DMS153 treated with DMSO at 0.1 percent for 48 hours (cell line): Measurements from ENCODE around the gene PLAC1.

ENCODE experiments used
- DNase-seq: peaks from one replicate; lab custom pipeline; 2025; ENCODE audit not compliant: unreplicated experiment; lab: John Stamatoyannopoulos, UW

The PLAC1 gene

DNA sequence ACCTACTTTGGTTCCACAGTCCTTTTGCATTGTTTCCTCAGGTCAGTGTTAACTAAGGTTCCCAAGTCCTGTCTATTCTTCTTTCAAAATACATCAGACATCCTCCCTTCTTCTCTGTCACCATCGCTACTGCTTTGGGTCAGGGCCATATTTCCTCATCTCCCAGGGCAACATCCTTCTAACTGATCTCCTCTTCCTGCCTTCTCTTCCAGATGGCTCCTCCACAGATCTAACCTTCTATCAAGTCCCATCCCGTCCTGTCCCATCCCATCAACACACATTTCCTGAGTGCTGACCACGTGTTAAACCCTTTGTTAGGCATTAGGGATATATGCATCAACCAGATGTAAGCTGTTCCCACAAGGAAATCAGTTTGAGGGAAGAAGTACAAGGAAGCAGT lies 25.9 kb downstream of the PLAC1 start:
- DNase-seq = no peak

DNA sequence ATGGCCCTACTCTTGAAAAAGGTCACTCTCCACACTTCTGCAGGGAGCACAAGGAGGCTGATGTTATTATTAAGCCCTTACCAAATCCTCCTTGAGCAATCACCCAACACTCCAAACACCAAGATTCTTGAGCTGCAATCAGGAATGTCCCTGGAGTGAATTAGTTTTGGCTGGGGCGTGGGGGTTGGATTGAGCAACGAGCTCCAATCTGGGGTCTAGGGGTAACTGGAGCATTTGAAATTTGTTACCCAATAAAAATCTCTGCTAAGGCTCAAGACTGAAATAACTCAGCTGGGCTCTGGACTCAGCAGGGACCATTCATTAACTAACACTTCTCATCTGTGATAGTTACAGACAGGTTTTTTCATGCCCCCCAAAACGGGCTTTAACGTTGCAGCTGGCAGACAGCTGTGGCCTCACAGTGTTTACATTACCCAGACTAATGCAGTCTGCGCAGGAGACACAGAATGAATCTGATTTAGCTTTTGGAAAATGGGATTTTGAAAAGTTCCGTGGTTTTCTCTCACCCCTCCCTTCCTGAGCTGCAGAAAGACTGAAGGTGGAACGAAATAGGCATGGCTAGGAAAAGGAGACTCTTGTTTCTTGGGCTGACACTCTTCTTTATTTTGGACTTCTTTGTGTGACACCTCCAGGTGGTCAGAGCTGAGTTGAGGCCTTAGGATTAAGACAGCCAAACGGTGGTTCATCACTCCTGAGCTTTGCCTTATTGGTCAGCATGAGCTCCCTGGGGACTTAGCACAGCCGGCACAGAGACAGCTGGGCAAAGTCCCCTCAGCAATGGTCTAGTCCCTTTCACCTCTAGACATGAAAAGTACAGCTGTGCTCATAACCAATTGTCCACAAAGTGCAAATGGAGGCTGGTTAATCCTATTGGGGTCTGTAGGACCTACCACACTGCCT lies 26.6 kb downstream of the PLAC1 start:
- no peak for DNase-seq

DNA sequence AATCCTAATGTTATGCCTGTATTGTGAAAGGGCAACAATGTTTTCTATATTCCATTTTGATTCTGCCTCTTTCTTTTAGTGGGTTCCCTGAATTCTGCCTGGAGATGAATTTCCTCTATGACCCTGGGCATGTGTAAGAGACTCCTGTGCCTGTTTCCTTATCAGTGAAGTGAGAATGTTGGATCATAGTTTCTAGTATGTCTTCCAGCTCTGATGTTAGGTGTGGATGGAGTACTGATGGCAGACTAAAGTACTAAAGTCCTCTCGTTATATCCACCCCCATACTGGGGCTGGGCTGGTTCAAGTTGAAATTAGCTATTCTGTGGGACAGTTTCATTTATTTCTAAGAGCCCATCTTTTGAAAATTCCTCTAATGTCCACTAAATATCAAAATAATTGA lies 29.6 kb downstream of the PLAC1 start:
- DNase-seq = no peak

DNA sequence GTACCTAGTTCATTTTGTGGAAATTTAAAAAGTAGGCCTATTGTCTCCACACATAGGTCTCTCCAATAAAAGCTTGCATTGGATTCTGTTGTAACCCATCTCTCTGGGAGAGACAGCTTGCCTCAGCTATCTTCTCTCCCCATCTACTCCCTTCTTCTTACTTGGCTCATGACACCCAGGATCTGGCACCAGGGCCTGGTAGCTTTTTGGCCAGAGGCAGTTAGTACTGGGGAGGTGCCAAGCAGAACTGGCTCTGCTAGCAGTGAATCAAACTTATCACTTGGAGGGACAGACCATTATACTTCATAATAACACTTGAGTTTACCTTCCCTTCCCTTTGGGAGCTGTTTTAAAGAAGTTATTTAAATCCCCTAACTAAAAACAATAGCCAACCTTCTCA lies 31.8 kb downstream of the PLAC1 start:
- DNase-seq = no peak

DNA sequence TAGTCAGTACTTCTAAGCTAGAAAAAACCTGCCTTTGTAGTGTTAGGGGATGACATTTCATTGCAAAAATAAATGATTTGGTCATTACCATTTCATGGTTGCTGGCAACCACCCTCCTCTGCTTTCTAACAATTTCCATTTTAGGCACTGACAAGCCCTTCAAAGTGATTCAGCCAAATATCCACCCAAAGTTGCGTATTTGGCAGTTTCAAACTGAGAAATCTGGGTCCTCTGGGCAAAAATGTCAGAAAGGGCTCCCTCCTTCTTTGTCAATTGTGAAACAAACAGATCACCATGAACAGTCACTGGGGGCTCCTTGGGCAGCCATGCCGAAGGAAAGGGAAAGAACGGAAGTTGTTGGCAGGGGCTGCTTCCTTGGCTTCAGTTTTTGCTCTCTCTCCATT lies 33.0 kb downstream of the PLAC1 start:
- no peak for DNase-seq

DNA sequence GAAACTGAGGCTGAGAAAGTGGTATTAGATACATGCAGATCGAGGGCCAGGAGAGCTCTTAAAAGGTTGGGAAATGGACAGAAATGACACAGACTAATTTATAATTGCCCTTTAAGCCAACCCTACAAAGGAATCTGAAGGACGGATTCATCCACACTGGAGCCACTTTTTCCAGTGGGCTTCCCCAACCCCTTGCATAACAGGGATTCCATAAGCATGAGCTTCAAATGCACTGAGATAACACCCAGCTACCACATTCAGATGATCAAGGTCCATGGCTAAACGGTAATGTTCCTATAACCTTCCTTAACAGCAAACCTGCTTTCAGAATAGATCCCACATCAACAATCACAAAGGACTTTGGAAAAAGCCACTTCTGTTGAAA lies 34.2 kb downstream of the PLAC1 start:
- DNase-seq = no peak

DNA sequence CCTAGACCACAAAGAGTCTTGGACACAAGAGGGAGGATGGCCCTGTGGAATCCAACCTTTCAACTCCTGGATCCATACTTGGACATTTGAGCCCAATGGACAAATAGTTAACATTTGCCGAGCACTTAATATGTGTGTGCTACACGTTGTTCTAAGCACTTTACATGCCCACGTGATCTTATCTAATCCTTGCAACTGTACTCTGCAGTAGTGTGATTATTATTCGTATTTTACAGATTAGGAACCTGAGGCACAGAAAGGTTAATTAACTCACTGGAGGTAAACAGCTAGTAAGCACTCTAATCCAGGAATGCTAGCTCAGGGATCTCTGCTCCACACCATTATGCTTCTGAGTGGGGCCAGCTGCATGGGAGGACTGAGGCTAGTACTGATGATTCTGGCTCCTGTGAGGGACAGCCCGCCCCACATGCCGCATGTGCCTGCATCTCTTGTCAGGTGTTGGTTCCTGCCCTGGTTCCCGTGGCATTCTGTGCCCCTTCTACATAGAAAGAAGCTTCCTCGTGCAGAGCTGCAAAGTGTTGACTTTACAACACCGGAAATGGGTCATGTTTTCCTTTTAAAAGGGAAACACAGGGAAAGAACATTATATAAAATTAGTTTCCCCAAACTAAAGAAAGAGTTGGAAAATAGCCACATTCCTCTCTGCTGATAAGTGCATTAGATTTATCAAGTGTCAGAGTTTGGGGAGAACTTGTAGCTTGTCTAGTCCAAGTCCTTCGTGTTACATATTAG lies 34.8 kb downstream of the PLAC1 start:
- DNase-seq = no peak

DNA sequence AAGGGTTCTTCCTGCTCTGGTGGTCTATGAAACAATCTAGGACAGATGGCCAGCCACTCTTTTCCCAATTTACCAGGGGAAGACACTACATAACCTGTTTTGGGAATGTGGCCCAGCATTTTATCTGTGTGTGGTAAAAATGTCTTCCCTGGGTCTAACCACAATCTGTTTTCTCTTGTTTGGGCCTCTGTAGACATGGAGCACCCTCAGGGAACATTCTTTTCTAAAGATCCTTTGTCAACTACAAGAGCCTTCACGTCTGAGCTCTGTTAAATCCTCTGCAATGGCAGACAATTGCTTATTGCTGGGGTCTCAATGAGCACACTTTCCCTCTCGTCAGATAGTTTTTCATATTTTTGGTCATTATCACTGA lies 35.5 kb downstream of the PLAC1 start:
- DNase-seq = no peak

DNA sequence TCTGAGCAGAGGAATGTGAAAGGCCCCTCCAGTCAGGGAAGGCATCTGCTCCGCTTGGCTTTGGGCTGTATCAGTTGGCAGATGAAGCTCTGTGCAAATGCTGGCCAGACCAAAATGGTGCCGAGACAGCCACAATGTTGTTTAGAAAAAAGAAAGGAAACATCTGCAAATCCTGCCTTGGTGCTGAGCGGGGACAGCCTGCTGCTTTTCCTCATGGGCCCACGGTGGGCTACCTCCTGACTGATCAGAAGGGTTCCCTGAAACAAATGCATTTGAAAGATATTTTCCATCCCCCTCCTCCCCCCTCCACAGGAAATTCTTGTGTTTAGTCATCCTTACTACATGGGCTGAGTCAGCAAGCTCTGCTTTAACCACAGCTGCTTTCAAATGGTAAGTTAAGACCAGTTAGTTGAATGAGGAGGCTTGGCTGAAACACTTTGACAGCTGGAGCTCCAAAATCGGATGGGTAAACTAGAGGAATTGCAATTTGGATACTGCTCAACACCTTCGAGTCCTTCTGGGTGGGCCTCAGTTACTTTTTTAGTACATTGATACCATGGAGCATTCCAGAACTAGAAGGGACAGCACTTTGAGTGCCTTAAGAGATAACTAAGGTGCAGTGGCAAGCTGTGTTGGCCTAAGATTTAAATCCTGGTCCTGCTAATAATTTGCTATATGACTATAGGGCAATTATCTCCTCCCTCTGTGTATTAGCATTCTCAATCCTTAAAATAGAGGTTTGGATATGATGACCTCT lies 36.0 kb downstream of the PLAC1 start:
- no peak for DNase-seq

DNA sequence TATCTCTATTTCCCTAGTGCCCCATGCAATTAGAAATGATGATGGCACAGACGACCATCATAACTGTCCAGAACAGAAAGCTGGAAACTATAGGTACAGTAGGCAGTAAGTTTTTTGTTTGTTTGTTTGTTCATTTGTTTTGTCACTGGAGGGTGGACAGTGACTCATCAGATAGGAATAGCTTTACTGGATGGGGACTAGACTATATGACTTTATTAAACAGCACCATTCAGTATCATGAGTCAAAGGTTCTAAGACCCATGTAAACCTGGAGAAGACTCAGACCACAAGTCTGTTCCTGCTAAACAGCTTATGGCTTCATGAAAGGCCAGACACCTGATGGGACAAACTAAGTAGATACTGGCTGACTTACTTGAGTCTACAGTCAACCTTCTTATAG lies 38.4 kb downstream of the PLAC1 start:
- no peak for DNase-seq

DNA sequence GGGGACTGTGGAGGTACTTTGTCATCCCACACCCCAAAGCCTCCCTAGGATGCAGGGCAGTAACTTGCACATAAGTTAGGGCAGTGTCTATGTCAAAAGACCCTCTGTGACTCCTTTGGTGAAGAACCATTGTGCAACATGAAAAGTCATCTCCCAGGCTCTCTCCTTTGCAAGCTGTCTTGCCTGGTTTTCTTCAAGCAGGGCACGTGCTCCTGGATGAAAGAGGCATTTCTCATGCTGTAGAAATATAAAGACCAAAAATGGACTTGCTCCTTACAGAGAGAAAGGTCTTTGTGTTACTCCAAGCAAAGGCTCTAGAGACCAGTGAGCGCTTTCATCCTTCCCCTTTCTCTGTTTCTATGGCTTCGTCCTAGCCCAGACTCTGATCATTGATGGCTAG lies 44.9 kb downstream of the PLAC1 start:
- no peak for DNase-seq

DNA sequence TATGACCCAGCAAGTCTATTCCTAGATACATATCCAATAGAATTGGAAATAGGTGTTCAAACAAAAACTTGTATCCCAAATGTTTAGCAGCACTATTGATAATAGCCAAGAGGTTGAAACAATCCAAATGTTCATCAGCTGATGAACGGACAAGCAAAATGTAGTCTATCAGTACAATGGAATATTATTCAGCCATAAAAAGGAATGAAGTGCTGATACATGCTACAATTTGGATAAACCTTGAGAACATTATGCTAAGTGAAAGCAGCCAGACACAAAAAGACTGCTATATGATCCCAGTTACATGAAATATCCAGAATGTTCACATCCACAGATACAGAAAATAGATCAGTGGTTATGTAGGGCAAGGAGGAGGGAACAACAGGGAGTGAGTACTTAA lies 50.1 kb downstream of the PLAC1 start:
- DNase-seq = no peak

DNA sequence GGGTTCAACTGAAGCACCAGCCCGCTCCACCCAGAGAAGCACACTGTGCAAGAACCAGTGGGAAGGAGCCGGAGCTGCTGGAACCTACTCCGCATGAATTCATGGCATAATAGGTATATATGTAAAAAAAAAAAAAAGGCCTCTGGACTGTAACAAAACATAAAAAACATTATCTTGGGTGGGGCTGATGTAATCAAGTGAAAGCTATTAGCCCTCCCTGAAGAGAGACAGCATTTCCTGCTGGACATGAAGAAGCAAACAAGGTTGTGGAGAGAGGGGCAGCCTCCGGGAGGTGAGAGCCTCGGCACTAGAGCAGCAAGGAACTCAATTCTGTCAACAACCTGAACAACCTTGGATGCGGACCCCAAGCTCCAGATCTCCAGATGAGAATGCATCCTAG lies 50.7 kb downstream of the PLAC1 start:
- no peak for DNase-seq

DNA sequence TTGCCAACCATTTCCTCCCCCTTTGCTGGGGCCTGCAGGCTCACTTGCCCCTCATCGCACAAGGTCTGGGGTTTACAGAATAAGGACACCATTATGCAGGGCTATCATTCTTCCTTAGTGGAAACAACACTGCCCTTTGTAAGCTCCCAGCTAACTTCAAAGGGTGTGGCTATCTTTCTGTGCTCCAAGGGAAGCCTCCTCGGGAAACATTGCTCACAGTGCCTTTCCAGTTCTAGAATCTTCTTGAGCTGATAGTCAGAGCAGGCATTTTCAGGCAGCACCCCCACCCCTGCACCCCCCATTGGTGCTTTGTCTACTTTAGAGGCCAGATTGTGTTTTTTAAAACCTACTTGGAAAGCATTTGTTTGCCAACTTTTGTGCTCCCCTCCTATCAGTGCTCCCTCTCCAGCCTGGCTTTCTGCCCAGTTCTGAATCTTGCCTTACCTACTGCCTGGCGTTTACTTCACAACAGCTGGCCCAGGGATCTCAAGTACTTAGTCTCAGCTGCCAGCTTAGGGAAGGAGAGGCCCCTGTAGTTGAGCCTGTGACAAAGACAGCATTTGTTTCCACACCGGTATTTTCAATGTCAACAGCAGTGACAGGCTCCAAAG lies 53.5 kb downstream of the PLAC1 start:
- peak; percentile 60 for DNase-seq

DNA sequence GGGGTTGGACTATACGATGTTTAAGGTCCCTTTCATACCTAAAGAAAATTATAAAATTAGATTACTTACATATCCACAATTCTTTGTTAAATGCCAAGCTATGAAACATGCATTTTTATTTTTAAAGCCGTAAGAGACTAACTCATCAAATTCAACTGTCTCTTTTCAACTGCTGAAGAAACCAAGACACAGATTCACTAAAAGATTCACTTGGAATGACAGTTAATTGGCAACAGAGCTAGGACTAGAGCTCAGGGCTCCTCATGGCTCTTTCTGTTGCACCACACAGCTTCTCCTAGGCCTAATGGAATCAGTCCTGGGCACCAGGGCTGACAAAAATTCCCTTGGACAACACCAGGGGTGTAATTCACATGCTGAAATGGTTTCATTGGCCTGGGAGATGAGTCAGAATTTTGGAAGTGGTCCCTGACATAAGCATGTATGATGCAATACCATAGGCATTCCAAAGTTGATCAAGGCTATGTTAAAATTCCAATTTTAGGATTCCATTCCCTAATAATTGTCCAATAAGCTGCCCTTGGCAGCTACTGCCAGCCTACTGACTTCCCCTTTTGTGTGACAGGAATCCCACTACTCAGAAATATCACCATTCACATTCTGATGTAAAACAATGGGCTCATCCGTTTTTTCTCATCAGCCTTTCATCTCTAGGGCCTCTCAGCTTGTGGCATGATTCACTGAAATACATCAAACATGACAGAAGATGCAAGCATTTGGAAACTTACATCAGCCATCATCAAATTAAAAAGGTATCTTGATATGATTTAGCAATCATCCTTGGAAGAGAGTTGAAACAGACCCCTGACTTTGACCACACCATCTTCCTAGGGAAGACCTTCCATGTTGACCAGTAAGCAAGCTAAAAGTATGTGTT lies 54.2 kb downstream of the PLAC1 start:
- no peak for DNase-seq

DNA sequence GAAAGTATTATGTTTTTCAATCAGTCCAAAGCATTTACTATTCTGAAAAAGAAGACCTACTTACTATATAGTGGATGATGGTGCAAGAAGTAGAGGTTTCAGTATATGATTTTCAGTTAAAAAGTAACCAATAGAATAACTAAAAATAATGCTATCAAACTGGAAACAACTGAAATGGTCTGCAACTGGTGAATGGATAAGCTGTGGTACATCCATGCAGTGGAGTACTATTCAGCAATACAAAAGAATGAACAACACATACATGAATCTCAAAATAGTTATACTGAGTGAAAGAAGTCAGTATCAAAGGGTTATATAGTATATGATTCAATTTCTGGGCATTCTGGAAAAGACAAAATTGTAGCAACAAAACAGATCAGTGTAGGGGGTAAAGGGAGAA lies 55.9 kb downstream of the PLAC1 start:
- no peak for DNase-seq

DNA sequence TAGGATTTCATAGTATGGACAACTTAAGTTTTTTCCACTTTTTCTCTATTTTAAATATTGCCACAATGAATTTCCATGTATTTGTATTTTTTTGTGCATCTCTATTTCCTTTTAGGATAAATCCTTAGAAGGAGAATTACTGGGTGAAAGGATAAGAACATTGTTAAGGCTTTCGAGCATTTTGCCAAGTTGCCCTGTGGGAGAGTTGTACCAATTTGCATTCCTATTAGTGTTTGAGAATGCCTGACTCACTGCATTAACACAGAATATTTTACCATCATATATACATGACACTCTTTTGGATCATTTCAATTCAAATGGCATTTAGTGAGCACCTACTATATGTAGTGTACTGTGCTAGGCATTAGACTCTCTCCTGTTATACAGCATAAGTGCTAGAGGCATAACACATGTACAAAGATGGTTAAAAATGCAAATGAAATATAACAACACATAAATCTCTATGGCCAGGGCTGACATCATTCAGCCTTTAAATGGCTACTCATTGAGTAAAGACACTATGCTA lies 57.0 kb downstream of the PLAC1 start:
- no peak for DNase-seq

DNA sequence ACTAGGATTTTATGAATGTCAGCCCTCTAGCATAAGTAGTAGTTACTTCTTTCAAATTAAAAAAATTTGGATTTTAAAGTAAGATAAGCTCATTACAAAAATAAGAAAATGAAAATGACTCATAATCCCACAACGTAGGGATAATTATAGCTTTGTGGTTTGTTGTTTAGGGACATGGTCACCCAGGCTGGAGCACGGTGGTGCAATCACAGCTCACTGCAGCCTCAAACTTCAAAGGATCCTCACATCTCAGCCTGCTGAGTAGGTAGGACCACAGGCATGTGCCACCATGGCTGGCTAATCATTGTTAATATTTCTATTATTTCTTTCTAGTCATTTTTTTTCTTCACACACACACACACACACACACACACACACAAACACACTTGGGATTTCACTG lies 57.6 kb downstream of the PLAC1 start:
- no peak for DNase-seq

DNA sequence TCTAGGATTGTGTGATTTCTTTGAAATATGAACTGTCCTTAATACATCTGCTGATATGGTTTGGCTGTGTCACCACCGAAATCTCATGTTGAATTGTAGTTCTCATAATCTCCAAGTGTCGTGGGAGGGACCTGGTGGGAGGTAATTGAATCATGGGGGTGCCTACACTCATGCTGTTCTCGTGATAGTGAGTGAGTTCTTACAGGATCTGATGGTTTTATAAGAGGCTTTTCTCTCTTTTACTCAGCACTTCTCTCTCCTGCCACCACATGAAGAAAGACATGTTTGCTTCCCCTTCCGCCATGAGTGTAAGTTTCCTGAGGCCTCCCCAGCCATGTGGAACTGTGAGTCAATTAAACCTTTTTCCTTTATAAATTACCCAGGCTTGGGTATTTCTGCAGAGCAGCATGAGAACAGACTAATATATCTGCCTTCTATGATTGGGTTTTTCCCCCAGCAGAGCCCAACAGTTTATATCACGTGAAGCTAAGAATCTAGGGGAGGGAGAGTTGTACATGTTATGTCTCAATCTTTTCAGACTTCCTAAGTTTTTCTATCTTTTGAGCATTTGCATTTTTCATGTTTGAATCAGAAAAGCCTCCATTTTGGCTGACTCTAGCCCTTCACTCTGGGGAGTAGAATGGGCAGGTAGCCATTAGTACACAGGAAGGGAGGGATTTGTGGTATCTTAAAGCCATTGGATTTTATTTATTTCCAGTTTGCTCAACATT lies 58.9 kb downstream of the PLAC1 start:
- no peak for DNase-seq
